K562 (cell line): Measurements from ENCODE around the gene PUDP. TPM values are rescaled to one million over a fixed set of nuclear protein-coding genes. Genes with fewer than 3 reads are reported as not detected.

Source experiments
- BCOR ChIP-seq: fragments of 450-650 bp; IDR thresholded peaks from 2 replicates; pipeline ENCODE4 v1.6.1; 2016
- CCNT2 ChIP-seq: IDR thresholded peaks from 2 replicates; pipeline ENCODE4 v1.6.1; 2011; ENCODE audit warnings: borderline replicate concordance, low read depth, mild to moderate bottlenecking, moderate library complexity, mixed read lengths, low read length; ENCODE audit not compliant: insufficient read length; ENCODE audit errors: extremely low read depth
- CREM ChIP-seq: IDR thresholded peaks from 2 replicates; pipeline ENCODE4 v1.6.1; 2014; ENCODE audit warnings: antibody characterized with exemption, low read depth
- HNRNPUL1 ChIP-seq: fragments of 200-400 bp; formaldehyde crosslinking; IDR thresholded peaks from 2 replicates; pipeline ENCODE4 v1.6.1; 2017; ENCODE audit warnings: low read length
- NR3C1 ChIP-seq: sonication (generic); formaldehyde crosslinking; IDR thresholded peaks from 2 replicates; pipeline ENCODE4 v1.8.1; 2022; ENCODE audit warnings: missing genetic modification reagents
- POLR2AphosphoS2 ChIP-seq: IDR thresholded peaks from 2 replicates; pipeline ENCODE4 v1.6.1; 2012; ENCODE audit warnings: low read length, improper control_type of control experiment
- PPARD ChIP-seq: fragments of 250-450 bp; sonication (Bioruptor Pico); IDR thresholded peaks from 2 replicates; pipeline ENCODE4 v1.8.0; 2022; ENCODE audit warnings: inconsistent platforms, mild to moderate bottlenecking, moderate library complexity
- SAFB2 ChIP-seq: fragments of 200-400 bp; formaldehyde crosslinking; IDR thresholded peaks from 2 replicates; pipeline ENCODE4 v1.6.1; 2018; ENCODE audit warnings: borderline replicate concordance, low read length, low read depth, moderate library complexity; ENCODE audit not compliant: severe bottlenecking
- SOX6 ChIP-seq: fragments of 450-650 bp; IDR thresholded peaks from 2 replicates; pipeline ENCODE4 v1.6.1; 2014; ENCODE audit warnings: mild to moderate bottlenecking
- TGIF2 ChIP-seq: sonication (generic); formaldehyde crosslinking; IDR thresholded peaks from 2 replicates; pipeline ENCODE4 v1.8.1; 2022; ENCODE audit warnings: mild to moderate bottlenecking, missing genetic modification reagents, moderate library complexity
- polyA plus RNA-seq, 8 experiments: library from polyadenylated mRNA; depleted of rRNA in 4 of 8; stranded (reverse) in 5 of 8; unstranded in 3 of 8; fragments of >200 nt; fragmentation: Nextera tagmentation in 2 of 8; fragmentation: Illumina TruSeq in 1 of 8; extraction: Ambion mirVana in 2 of 8; extraction: Trizol in 1 of 8; gene quantifications; 2 replicates each; pipeline versions ENCODE4 v1.2.1 to v1.2.3, GENCODE V29; 2011 to 2014; ENCODE audit warnings: inconsistent platforms in 1 of 8, missing spikeins in 1 of 8
- total RNA-seq, 7 experiments: library from RNA; depleted of rRNA in 6 of 7; stranded (reverse); fragments of >200 nt in 6 of 7; fragmentation: Illumina TruSeq in 2 of 7; extraction: Trizol in 2 of 7; gene quantifications; 2 replicates each; pipeline versions ENCODE4 v1.2.1 to v1.2.3, GENCODE V29; 2011 to 2021; ENCODE audit warnings: low replicate concordance in 1 of 7
- TF ChIP-seq, protein P1 (sequence below): fragments of 450-650 bp; IDR thresholded peaks from one replicate; pipeline ENCODE4 v1.6.1; 2018; ENCODE audit warnings: mild to moderate bottlenecking, moderate library complexity; ENCODE audit not compliant: partially characterized antibody
- TF ChIP-seq, protein P2 (sequence below): sonication (generic); formaldehyde crosslinking; IDR thresholded peaks from 2 replicates; pipeline ENCODE4 v1.9.0; 2022; ENCODE audit warnings: mild to moderate bottlenecking, missing genetic modification reagents

PUDP gene
- total and polyA plus RNA-seq, 9 of the 15 experiments (the other 6 are each of a cell fraction or from before 2014, with no cell fraction given): 13.6 to 63.0 (median 29.2) TPM

DNA sequence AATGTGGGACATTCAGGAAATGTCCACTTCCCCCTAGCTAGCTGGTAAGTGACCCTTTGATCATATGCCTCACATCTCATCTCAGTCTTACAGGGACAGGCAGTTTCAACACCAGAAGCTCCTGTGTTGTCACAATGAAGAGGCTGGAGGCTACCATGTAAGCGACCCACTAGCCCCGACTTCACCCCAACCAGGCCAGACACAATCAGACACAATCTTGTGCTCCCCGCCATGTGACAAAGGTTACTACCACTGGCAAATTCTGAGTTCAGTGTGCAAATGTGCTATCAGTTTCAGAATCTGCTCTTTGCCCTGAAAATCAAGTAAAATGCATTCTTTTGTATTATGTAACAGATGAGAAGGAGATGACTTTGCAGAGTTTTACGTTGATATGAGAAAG lies 57.3 kb downstream of the PUDP start (continued):
- TF ChIP-seq, protein P1, sequence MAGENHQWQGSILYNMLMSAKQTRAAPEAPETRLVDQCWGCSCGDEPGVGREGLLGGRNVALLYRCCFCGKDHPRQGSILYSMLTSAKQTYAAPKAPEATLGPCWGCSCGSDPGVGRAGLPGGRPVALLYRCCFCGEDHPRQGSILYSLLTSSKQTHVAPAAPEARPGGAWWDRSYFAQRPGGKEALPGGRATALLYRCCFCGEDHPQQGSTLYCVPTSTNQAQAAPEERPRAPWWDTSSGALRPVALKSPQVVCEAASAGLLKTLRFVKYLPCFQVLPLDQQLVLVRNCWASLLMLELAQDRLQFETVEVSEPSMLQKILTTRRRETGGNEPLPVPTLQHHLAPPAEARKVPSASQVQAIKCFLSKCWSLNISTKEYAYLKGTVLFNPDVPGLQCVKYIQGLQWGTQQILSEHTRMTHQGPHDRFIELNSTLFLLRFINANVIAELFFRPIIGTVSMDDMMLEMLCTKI: no peak
- TF ChIP-seq CCNT2 (no peak), BCOR (no peak), CREM (no peak), HNRNPUL1 (no peak), POLR2AphosphoS2 (no peak), NR3C1 (no peak), SAFB2 (no peak), SOX6 (no peak), TGIF2 (CRISPR knock-in tag) (no peak), PPARD (no peak)
- TF ChIP-seq, protein P2, sequence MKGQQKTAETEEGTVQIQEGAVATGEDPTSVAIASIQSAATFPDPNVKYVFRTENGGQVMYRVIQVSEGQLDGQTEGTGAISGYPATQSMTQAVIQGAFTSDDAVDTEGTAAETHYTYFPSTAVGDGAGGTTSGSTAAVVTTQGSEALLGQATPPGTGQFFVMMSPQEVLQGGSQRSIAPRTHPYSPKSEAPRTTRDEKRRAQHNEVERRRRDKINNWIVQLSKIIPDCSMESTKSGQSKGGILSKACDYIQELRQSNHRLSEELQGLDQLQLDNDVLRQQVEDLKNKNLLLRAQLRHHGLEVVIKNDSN (CRISPR knock-in tag): no peak
